Measurements from ENCODE around the gene L2HGDH.

- TF ChIP-seq PRPF4 (IDR thresholded peaks at IDR 0.05; ENCODE audit: insufficient read depth, low read depth, low read length, poor library complexity, severe bottlenecking) (no peak), EZH2 (IDR thresholded peaks at IDR 0.05; ENCODE audit: borderline replicate concordance, low read depth, low read length) (no peak), STAT5B (CRISPR knock-in tag; IDR thresholded peaks at IDR 0.05) (no peak), RCOR1 (IDR thresholded peaks at IDR 0.05; ENCODE audit: borderline replicate concordance in 1 of 2, low read depth in 2 of 2, low read length in 2 of 2) (no peak)
Observed at GRCh38 chr14:50335989-50336824, 24.2 kb upstream of the L2HGDH start.
